A673 (cell line): Measurements from ENCODE around the gene CIROP. TPM values are rescaled to one million over a fixed set of nuclear protein-coding genes. Genes with fewer than 3 reads are reported as not detected.

Source experiments
- BruUV-seq: library from RNA; stranded (reverse); fragments of 400-500 nt; replicated peaks from 2 replicates; lab custom pipeline; 2021; lab: Mats Ljungman, UMichigan
- CTCF ChIA-PET: fragments of 300-600 bp; sonication (Branson Sonifier 250); formaldehyde crosslinking; loops from one replicate; lab custom pipeline; 2022; ENCODE audit warnings: antibody characterized with exemption; lab: Charles Lee
- POLR2A ChIA-PET: fragments of 300-600 bp; sonication (Branson Sonifier 250); formaldehyde crosslinking; loops from one replicate; lab custom pipeline; 2022; ENCODE audit warnings: antibody characterized with exemption; ENCODE audit not compliant: low non-redundant PET; lab: Charles Lee
- DNase-seq: peaks from one replicate; pipeline ENCODE4 v3.0.0-alpha.2; 2015; ENCODE audit warnings: low spot score
- H3K27ac ChIP-seq: fragments of 200-600 bp; sonication (generic); 2 replicates; pipeline ENCODE4 v1.5.1; 2016; ENCODE audit warnings: mixed run types, low read depth, mild to moderate bottlenecking, mixed read lengths, antibody characterized with exemption, low read length; ENCODE audit not compliant: poor library complexity, severe bottlenecking
- H3K27me3 ChIP-seq: fragments of 200-600 bp; sonication (generic); replicated peaks from 2 replicates; pipeline ENCODE4 v1.6.1; 2017; ENCODE audit warnings: mixed run types, low read depth, mild to moderate bottlenecking, mixed read lengths, antibody characterized with exemption, low read length; ENCODE audit not compliant: insufficient read depth, poor library complexity
- H3K36me3 ChIP-seq: fragments of 200-600 bp; sonication (generic); 2 replicates; pipeline ENCODE4 v1.6.1; 2016; ENCODE audit warnings: mixed run types, mild to moderate bottlenecking, mixed read lengths, antibody characterized with exemption, low read length; ENCODE audit not compliant: insufficient read depth, poor library complexity, severe bottlenecking
- H3K4me1 ChIP-seq: fragments of 200-600 bp; sonication (generic); 2 replicates; pipeline ENCODE4 v1.6.1; 2017; ENCODE audit warnings: mixed run types, mild to moderate bottlenecking, mixed read lengths, antibody characterized with exemption, low read length; ENCODE audit not compliant: insufficient read depth, poor library complexity, severe bottlenecking
- H3K4me3 ChIP-seq: fragments of 200-600 bp; sonication (generic); 2 replicates; pipeline ENCODE4 v1.5.1; 2016; ENCODE audit warnings: low read depth, mixed run types, mild to moderate bottlenecking, mixed read lengths, low read length; ENCODE audit not compliant: poor library complexity, severe bottlenecking
- H3K9me3 ChIP-seq: fragments of 200-600 bp; sonication (generic); 2 replicates; pipeline ENCODE4 v1.6.1; 2016; ENCODE audit warnings: mixed run types, low read depth, mild to moderate bottlenecking, mixed read lengths, antibody characterized with exemption, low read length; ENCODE audit not compliant: poor library complexity, severe bottlenecking
- EZH2 ChIP-seq: fragments of 200-600 bp; sonication (generic); IDR thresholded peaks from 2 replicates; pipeline ENCODE4 v1.6.1; 2017; ENCODE audit warnings: borderline replicate concordance, low read depth, mild to moderate bottlenecking, mixed read lengths, antibody characterized with exemption, low read length; ENCODE audit not compliant: poor library complexity, severe bottlenecking
- intact Hi-C: fragments of 100-400 bp; cut with micrococcal nuclease; formaldehyde crosslinking; loops from one replicate; pipeline ENCODE4 v1.10.0; 2022; ENCODE audit not compliant: unreplicated experiment
- total RNA-seq: library from RNA; stranded (reverse); gene quantifications from 2 replicates; pipeline ENCODE4 v1.2.3, GENCODE V29; 2021
- TF ChIP-seq, protein P1 (sequence below): fragments of 300-800, 200-600 bp; sonication (generic); conservative IDR thresholded peaks from 2 replicates; pipeline ENCODE4 v1.5.1; 2017; ENCODE audit warnings: low read depth, mild to moderate bottlenecking, antibody characterized with exemption, low read length, moderate library complexity, mixed read lengths

CIROP gene
- total RNA-seq, 1 experiment from 2014 or later: not detected

DNA sequence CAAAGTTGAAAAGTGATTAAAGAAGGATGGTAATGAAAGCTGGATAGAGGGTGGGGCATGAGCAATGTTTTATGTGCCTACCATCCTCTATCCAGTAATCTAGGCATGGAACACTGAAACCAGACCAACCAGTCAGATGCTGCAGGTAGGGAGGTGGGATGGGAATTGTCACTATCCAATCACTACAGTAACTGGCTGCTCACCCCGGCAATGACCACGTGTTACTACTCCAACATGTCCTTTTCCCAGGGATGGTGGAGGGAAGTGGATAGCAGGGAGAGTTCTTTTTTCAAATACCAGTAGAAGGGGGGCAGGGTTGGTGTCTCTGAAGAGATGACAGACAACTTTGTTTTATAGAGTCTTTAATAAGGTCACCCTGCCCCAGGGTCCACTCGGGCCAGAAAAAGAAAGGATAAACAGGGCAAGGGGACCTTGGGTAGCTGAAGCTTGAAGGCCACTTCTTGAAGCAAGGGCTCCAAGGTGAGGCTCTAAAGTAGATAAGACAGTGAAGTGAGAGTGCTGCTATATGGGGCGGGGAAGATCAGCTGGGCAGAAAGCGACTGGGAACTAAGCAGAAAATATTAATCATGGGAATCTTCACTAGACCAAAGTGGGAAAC is 32.8 kb downstream of the CIROP start:
- ChIA-PET CTCF (interaction anchor here (0.6 to 1.5 kb wide), 4 partner anchors 23 to 86 kb away, joined by 3 to 4 read pairs (median 4); partner anchors contain the start of genes ACIN1 and C14orf119), POLR2A (interaction anchor here (0.5 to 0.7 kb wide), 4 partner anchors 23 to 115 kb away, joined by 3 to 11 read pairs (median 4); partner anchors contain the start of genes ACIN1, C14orf119 and HAUS4)
- Histone ChIP-seq H3K27me3 (no peaks in the 10 kb centered on the region), H3K27ac (peak overlapping the region; percentile 90), H3K4me1 (peaks cover 30% of the 10 kb centered on the region), H3K4me3 (peak overlapping the region; percentile 86), H3K9me3 (no peaks in the 10 kb centered on the region), H3K36me3 (peaks cover 71% of the 10 kb centered on the region)
- TF ChIP-seq, protein P1, sequence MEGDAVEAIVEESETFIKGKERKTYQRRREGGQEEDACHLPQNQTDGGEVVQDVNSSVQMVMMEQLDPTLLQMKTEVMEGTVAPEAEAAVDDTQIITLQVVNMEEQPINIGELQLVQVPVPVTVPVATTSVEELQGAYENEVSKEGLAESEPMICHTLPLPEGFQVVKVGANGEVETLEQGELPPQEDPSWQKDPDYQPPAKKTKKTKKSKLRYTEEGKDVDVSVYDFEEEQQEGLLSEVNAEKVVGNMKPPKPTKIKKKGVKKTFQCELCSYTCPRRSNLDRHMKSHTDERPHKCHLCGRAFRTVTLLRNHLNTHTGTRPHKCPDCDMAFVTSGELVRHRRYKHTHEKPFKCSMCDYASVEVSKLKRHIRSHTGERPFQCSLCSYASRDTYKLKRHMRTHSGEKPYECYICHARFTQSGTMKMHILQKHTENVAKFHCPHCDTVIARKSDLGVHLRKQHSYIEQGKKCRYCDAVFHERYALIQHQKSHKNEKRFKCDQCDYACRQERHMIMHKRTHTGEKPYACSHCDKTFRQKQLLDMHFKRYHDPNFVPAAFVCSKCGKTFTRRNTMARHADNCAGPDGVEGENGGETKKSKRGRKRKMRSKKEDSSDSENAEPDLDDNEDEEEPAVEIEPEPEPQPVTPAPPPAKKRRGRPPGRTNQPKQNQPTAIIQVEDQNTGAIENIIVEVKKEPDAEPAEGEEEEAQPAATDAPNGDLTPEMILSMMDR: no peak
- no peak for TF ChIP-seq EZH2
- no TSS peak for BruUV-seq
- no peak for DNase-seq
- intact Hi-C loops: no loop called here

DNA sequence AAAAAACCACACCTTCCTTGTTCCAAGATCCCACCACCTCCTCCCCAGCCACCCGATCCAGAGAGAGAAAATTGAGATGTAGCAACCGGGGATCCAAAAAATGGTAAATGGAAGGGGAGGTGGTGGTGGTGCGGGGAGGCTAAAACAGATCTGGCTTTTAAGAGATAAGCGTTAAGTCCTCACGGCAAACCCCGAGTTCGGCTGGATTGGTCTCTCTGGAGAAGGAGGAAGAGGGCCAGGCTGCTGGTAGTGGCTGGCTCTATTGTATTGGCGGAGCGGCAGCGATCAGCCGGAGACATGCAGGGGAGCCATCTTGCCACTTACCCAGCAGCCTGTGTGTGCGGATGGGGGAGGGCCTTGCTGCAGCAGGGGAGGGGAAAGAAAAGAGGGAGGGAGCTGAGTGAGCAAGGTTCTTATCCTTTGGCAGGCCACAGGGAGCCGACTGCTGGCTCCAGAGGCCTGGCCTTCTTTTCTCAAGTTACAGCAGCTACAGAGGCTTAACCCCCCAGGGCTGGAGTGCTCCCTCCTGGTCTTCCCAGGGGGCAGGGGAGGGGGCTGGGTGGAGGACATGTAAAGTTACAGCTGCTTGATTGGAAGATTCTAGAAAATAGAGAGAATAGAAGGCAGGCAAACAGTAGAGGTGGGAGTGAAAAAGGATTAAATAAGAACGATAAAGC is 33.4 kb downstream of the CIROP start:
- H3K27me3 ChIP-seq: no peaks in the 10 kb centered on the region
- TF ChIP-seq EZH2: no peak
- TF ChIP-seq, protein P1: no peak
- H3K4me3 ChIP-seq: peak overlapping the region; percentile 86
- CTCF ChIA-PET: interaction anchor here (0.5 to 1.5 kb wide), 5 partner anchors 11 to 85 kb away, joined by 3 to 4 read pairs (median 4); partner anchors contain the start of genes ACIN1 and C14orf119
- no TSS peak for BruUV-seq
- intact Hi-C loops: no loop called here
- DNase-seq: peak; percentile 96
- no peaks in the 10 kb centered on the region for H3K9me3 ChIP-seq
- H3K36me3 ChIP-seq: peaks cover 71% of the 10 kb centered on the region
- POLR2A ChIA-PET: interaction anchor here (0.5 to 0.7 kb wide), 4 partner anchors 23 to 114 kb away, joined by 3 to 11 read pairs (median 4); partner anchors contain the start of genes ACIN1, C14orf119 and HAUS4
- H3K27ac ChIP-seq: peak overlapping the region; percentile 90
- H3K4me1 ChIP-seq: peaks cover 36% of the 10 kb centered on the region

DNA sequence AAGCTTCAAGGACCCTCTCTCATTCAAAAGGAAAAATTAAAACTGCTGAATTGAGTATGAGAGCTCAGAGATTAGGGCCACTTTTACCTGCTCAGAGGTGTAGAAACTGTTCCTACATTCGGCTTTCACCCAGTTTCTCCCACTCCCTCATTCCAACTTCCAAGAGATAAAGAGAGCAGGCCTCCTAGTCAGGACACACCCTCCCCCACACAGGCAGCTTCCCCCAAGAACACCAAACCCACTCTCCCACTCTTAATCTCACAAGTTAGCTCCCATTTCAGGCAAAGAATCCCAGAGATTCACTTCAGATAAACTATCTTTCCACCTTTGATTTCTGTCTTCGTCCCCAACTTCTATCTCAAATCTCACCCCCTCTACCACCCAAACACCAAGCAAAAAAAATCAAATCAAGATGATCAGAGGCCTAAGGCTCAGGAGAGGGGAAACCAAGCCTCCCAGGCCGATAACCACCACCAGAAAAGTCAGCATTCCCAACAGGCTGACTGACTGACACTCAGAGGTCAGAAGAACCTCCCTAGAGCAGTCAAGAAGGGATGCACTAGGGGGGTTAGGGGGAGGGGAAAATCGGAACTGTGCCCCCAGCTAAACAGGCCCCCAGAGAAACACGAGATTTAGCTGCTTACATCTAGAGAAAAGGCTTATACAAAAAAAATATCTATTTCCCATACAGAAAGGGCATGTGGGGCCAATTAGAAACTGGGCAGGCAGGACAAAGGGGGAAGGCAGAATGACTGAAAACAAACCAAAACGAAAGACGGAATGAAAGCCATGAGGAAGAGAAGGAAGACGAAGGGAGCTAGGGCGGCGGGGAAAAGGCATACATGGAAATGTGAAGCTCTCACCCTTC is 34.3 kb downstream of the CIROP start:
- no TSS peak for BruUV-seq
- H3K36me3 ChIP-seq: peaks cover 71% of the 10 kb centered on the region
- intact Hi-C loops: no loop called here

More for the DNA sequence above, 34.3 kb downstream of the CIROP start:
- Histone ChIP-seq H3K4me1 (peaks cover 38% of the 10 kb centered on the region), H3K4me3 (peak overlapping the region; percentile 86), H3K9me3 (no peaks in the 10 kb centered on the region), H3K27ac (peak overlapping the region; percentile 90), H3K27me3 (no peaks in the 10 kb centered on the region)
- no peak for DNase-seq
- ChIA-PET CTCF (interaction anchor here (0.5 to 1.5 kb wide), 6 partner anchors 10 to 237 kb away, joined by 3 to 7 read pairs (median 4); partner anchors contain the start of genes ACIN1 and C14orf119), POLR2A (no interaction called here)
- TF ChIP-seq, protein P1: no peak
- no peak for TF ChIP-seq EZH2
